HUES6 (cell line): Measurements from ENCODE around the gene MSANTD3.
A peak's percentile ranks its signal among the peaks of the same experiment; 100 is the strongest.
"Not testable (repeated sequence)": the region's sequence is repeated elsewhere in the genome, so short reads cannot be mapped to it uniquely, and the experiment has no call there.

Experiments
- H3K27ac ChIP-seq: 2 replicates; pipeline ENCODE4 v1.7.0; 2013; ENCODE audit warnings: low read depth, mild to moderate bottlenecking, low read length, inconsistent platforms
- H3K27me3 ChIP-seq: 2 replicates; pipeline ENCODE4 v1.6.1; 2013; ENCODE audit warnings: low read length; ENCODE audit not compliant: control insufficient read depth, insufficient read depth
- H3K36me3 ChIP-seq: 2 replicates; pipeline ENCODE4 v1.6.1; 2013; ENCODE audit warnings: low read length; ENCODE audit not compliant: control insufficient read depth, insufficient read depth
- H3K4me1 ChIP-seq: 2 replicates; pipeline ENCODE4 v1.6.1; 2013; ENCODE audit warnings: low read length; ENCODE audit not compliant: control insufficient read depth, insufficient read depth
- H3K4me3 ChIP-seq: 2 replicates; pipeline ENCODE4 v1.5.1; 2013; ENCODE audit warnings: low read depth, low read length
- H3K9ac ChIP-seq: one replicate; pipeline ENCODE4 v1.6.1; 2013; ENCODE audit warnings: mild to moderate bottlenecking, low read length
- H3K9me3 ChIP-seq: 2 replicates; pipeline ENCODE4 v1.6.1; 2013; ENCODE audit warnings: low read depth, low read length; ENCODE audit not compliant: control insufficient read depth, insufficient read depth

Gene MSANTD3

GRCh38 chr9:100409176-100409556, 17.8 kb upstream of the MSANTD3 start:
- Histone ChIP-seq H3K4me1 (no peaks in the 10 kb centered on the region), H3K4me3 (no peak overlapping the region), H3K9me3 (peaks cover 7% of the 10 kb centered on the region), H3K27ac (no peak overlapping the region), H3K9ac (no peak overlapping the region), H3K27me3 (no peaks in the 10 kb centered on the region), H3K36me3 (no peaks in the 10 kb centered on the region)

- Histone ChIP-seq H3K4me3 (peak overlapping the region; percentile 63), H3K36me3 (no peaks in the 10 kb centered on the region), H3K9me3 (peaks cover 4% of the 10 kb centered on the region), H3K27me3 (no peaks in the 10 kb centered on the region), H3K9ac (no peak overlapping the region), H3K4me1 (no peaks in the 10 kb centered on the region), H3K27ac (no peak overlapping the region)
These were observed 15.3 kb upstream of the MSANTD3 start for GRCh38 chr9:100411472-100412283.

GRCh38 chr9:100413839-100414420, 13.0 kb upstream of the MSANTD3 start:
- no peaks in the 10 kb centered on the region for H3K27me3 ChIP-seq
- no peak overlapping the region for H3K9ac ChIP-seq
- H3K9me3 ChIP-seq, result no peaks in the 10 kb centered on the region
- no peaks in the 10 kb centered on the region for H3K4me1 ChIP-seq
- H3K36me3 ChIP-seq, result no peaks in the 10 kb centered on the region
- no peak overlapping the region for H3K27ac ChIP-seq
- no peak overlapping the region for H3K4me3 ChIP-seq

- no peak overlapping the region for H3K4me3 ChIP-seq
- no peaks in the 10 kb centered on the region for H3K36me3 ChIP-seq
- H3K27ac ChIP-seq, result no peak overlapping the region
- H3K4me1 ChIP-seq, result no peaks in the 10 kb centered on the region
- no peaks in the 10 kb centered on the region for H3K27me3 ChIP-seq
- no peaks in the 10 kb centered on the region for H3K9me3 ChIP-seq
- H3K9ac ChIP-seq, result no peak overlapping the region
These were observed 9.1 kb upstream of the MSANTD3 start for GRCh38 chr9:100417815-100418214.

GRCh38 chr9:100419166-100419565, 7.8 kb upstream of the MSANTD3 start:
- Histone ChIP-seq H3K27me3 (no peaks in the 10 kb centered on the region), H3K27ac (no peak overlapping the region), H3K4me1 (no peaks in the 10 kb centered on the region), H3K4me3 (no peak overlapping the region), H3K9ac (no peak overlapping the region), H3K36me3 (no peaks in the 10 kb centered on the region), H3K9me3 (no peaks in the 10 kb centered on the region)

- H3K4me1 ChIP-seq, H3K9ac ChIP-seq, H3K27ac ChIP-seq, H3K9me3 ChIP-seq, H3K27me3 ChIP-seq, H3K36me3 ChIP-seq, H3K4me3 ChIP-seq: not testable (repeated sequence)
These were observed 5.8 kb upstream of the MSANTD3 start for GRCh38 chr9:100421116-100421515.

GRCh38 chr9:100425758-100426157, 1.2 kb upstream of the MSANTD3 start:
- Histone ChIP-seq H3K9ac (no peak overlapping the region), H3K27me3 (no peaks in the 10 kb centered on the region), H3K36me3 (no peaks in the 10 kb centered on the region), H3K9me3 (no peaks in the 10 kb centered on the region), H3K27ac (no peak overlapping the region; the same call in 1 of the 2 replicates), H3K4me3 (peak overlapping the region; percentile 63; the same call in 1 of the 2 replicates), H3K4me1 (peaks cover 20% of the 10 kb centered on the region)

GRCh38 chr9:100426189-100426529, 784 bp upstream of the MSANTD3 start:
- H3K36me3 ChIP-seq, result no peaks in the 10 kb centered on the region
- H3K27me3 ChIP-seq, result no peaks in the 10 kb centered on the region
- H3K27ac ChIP-seq, result peak overlapping the region; percentile 44; the same call in 1 of the 2 replicates
- H3K9ac ChIP-seq, result peak overlapping the region; percentile 57
- H3K9me3 ChIP-seq, result no peaks in the 10 kb centered on the region
- H3K4me3 ChIP-seq, result peak overlapping the region; percentile 63
- H3K4me1 ChIP-seq, result peaks cover 20% of the 10 kb centered on the region

GRCh38 chr9:100427366-100428263, 672 bp downstream of the MSANTD3 start:
- Histone ChIP-seq H3K27ac (peak overlapping the region; percentile 69; the same call in 1 of the 2 replicates), H3K27me3 (no peaks in the 10 kb centered on the region), H3K36me3 (no peaks in the 10 kb centered on the region), H3K4me1 (peaks cover 20% of the 10 kb centered on the region), H3K9me3 (no peaks in the 10 kb centered on the region), H3K9ac (peak overlapping the region; percentile 81), H3K4me3 (peak overlapping the region; percentile 71)

GRCh38 chr9:100428871-100429654, 2.1 kb downstream of the MSANTD3 start:
- H3K36me3 ChIP-seq, result no peaks in the 10 kb centered on the region
- no peak overlapping the region for H3K4me3 ChIP-seq
- H3K9me3 ChIP-seq, result no peaks in the 10 kb centered on the region
- H3K27me3 ChIP-seq, result no peaks in the 10 kb centered on the region
- peaks cover 20% of the 10 kb centered on the region for H3K4me1 ChIP-seq
- no peak overlapping the region for H3K27ac ChIP-seq
- H3K9ac ChIP-seq, result no peak overlapping the region
